HG03135 (cell line): ENCODE data around the gene FRS2.

Source experiments
- ATAC-seq: cut with Tn5 transposase; IDR thresholded peaks from one replicate; pipeline ENCODE4 v1.9.1; 2021; ENCODE audit warnings: mild to moderate bottlenecking, moderate library complexity; ENCODE audit not compliant: unreplicated experiment

Gene FRS2

GRCh38 chr12:69620077-69620476, 149.9 kb downstream of the FRS2 start:
- ATAC-seq: no peak

GRCh38 chr12:69620921-69621320, 150.7 kb downstream of the FRS2 start:
- no peak for ATAC-seq

- no peak for ATAC-seq
Observed at GRCh38 chr12:69621551-69621950, 151.4 kb downstream of the FRS2 start.

GRCh38 chr12:69623970-69624369, 153.8 kb downstream of the FRS2 start:
- ATAC-seq: no peak

GRCh38 chr12:69627501-69627900, 157.3 kb downstream of the FRS2 start:
- no peak for ATAC-seq
